ENCODE data around the gene KMT2A. TPM values are rescaled to one million over a fixed set of nuclear protein-coding genes. Genes with fewer than 3 reads are reported as not detected.

KMT2A gene
- total and polyA plus RNA-seq, 12 donors = 4.1 to 44.5 (median 34.6) TPM

DNA sequence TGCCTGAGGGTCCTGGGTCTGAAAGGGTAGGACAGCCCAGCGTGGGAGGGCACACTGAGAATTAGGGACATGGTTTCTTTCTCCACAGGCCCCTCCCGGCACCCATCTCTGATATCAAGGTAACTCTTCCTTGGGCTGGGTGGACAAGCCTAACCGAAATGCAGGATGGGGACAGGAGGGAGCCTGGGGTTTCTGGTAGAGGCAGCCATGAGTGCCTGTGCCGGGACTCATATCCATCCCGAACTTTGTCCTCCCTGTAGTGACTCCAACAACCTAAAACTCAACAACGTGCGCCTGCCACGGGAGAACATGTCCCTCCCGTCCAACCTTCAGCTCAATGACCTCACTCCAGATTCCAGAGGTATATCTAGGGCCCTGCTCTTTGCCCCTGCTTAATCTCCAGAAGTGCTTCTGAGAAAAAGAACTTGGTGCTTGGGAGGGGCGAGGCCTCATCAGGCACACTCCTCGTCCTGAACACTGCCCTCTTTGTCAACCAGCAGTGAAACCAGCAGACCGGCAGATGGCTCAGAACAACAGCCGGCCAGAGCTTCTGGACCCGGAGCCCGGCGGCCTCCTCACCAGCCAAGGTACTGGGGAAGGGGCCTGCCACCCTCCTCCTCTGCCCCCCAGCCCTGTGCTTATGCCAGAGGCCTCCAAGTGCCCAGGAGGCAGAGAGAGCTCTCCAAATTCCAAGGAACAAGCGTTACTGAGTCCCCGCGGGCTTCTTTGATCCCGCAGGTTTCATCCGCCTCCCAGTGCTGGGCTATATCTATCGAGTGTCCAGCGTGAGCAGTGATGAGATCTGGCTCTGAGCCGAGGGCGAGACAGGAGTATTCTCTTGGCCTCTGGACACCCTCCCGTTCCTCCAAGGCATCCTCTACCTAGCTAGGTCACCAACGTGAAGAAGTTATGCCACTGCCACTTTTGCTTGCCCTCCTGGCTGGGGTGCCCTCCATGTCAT, 97.8 kb downstream of the KMT2A start:
- 71 to 78% methylated on average over 27 of the region's 27 CpGs for WGBS, 2 donors
- intact Hi-C loops (cut with DNase I) = loop anchor here in 1 of 10 donors (5.0 kb wide), 1 partner anchor 33 kb away; the partner anchor contains the start of gene IFT46
- TF ChIP-seq, protein P1, sequence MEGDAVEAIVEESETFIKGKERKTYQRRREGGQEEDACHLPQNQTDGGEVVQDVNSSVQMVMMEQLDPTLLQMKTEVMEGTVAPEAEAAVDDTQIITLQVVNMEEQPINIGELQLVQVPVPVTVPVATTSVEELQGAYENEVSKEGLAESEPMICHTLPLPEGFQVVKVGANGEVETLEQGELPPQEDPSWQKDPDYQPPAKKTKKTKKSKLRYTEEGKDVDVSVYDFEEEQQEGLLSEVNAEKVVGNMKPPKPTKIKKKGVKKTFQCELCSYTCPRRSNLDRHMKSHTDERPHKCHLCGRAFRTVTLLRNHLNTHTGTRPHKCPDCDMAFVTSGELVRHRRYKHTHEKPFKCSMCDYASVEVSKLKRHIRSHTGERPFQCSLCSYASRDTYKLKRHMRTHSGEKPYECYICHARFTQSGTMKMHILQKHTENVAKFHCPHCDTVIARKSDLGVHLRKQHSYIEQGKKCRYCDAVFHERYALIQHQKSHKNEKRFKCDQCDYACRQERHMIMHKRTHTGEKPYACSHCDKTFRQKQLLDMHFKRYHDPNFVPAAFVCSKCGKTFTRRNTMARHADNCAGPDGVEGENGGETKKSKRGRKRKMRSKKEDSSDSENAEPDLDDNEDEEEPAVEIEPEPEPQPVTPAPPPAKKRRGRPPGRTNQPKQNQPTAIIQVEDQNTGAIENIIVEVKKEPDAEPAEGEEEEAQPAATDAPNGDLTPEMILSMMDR (IDR thresholded peaks at IDR 0.05) = no peak
- Histone ChIP-seq H3K27me3 (peaks cover 0 to 14% (median 0%) of the 10 kb centered on the region in 7 donors), H3K27ac (no peak overlapping the region), H3K9me3 (no peaks in the 10 kb centered on the region), H3K4me1 (peaks cover 4 to 23% (median 17%) of the 10 kb centered on the region in 9 donors), H3K4me3 (no peak overlapping the region), H3K36me3 (peaks cover 0 to 10% (median 0%) of the 10 kb centered on the region in 9 donors)
- DNase-seq (no peak), ATAC-seq (no peak)

DNA sequence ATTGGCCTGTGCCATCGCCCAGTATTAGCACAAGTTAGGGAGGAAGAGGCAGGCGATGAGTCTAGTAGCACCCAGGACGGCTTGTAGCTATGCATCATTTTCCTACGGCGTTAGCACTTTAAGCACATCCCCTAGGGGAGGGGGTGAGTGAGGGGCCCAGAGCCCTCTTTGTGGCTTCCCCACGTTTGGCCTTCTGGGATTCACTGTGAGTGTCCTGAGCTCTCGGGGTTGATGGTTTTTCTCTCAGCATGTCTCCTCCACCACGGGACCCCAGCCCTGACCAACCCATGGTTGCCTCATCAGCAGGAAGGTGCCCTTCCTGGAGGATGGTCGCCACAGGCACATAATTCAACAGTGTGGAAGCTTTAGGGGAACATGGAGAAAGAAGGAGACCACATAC, 99.0 kb downstream of the KMT2A start:
- 85 to 86% methylated on average over 9 of the region's 9 CpGs for WGBS, 2 donors

DNA sequence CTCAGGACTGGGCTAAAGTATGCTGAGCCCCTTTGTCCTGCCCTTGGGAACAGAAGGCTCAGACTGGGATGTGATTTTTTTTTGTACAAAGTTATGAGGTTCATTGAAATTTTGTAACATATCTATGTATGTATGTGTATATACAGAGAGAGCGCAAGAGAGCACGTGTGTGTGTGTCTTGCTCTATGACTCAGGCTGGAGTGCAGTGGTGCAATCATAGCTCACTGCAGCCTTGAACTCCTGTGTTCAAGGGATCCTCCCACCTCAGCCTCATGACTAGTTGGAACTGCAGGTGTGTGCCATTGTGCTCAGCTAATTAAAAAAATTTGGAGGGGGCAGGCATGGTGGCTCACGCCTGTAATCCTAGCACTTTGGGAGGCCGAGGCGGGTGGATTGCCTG, 100.4 kb downstream of the KMT2A start:
- intact Hi-C loops (cut with DNase I) = no loop called here
- Histone ChIP-seq H3K4me3 (no peak overlapping the region), H3K36me3 (peaks cover 0 to 25% (median 0%) of the 10 kb centered on the region in 9 donors), H3K27ac (no peak overlapping the region), H3K9me3 (no peaks in the 10 kb centered on the region), H3K4me1 (peaks cover 0 to 4% (median under 1%) of the 10 kb centered on the region in 9 donors), H3K27me3 (no peaks in the 10 kb centered on the region)
- 95 to 97% methylated on average over 5 of the region's 5 CpGs for WGBS, 2 donors
- DNase-seq (no peak), ATAC-seq (no peak)
- TF ChIP-seq, protein P1 (IDR thresholded peaks at IDR 0.05) = no peak

More for the DNA sequence above, 99.0 kb downstream of the KMT2A start:
- H3K4me3 ChIP-seq = no peak overlapping the region
- intact Hi-C loops (cut with DNase I) = no loop called here
- peaks cover 0 to 10% (median 0%) of the 10 kb centered on the region in 7 donors for H3K27me3 ChIP-seq
- H3K36me3 ChIP-seq = peaks cover 0 to 10% (median 0%) of the 10 kb centered on the region in 9 donors
- H3K4me1 ChIP-seq = peaks cover 0 to 15% (median 8%) of the 10 kb centered on the region in 9 donors
- DNase-seq (no peak), ATAC-seq (no peak)
- H3K27ac ChIP-seq = no peak overlapping the region
- no peaks in the 10 kb centered on the region for H3K9me3 ChIP-seq
- TF ChIP-seq, protein P1 (IDR thresholded peaks at IDR 0.05) = no peak

DNA sequence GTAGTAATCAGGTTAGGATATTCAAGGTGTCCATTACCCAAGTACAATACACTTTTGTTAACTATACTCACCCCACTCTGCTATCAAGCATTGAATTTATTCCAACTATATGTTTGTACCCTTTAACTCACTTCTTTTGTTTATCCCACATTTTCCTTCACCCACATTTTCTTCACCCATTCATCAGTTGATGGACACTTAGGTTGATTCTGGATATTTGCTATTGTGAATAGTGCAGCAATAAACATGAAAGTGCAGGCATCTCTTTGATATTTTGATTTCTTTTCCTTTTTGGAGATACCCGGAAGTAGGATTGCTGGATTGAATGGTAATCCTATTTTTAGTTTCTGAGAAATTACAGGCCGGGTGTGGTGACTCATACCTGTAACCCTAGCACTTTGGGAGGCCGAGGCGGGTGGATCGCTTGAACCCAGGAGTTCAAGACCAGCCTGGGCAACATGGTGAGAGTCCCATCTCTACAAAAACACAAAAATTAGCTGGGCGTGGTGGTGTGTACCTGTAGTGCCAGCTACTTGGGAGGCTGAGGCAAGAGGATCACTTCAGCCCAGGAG, 101.2 kb downstream of the KMT2A start:
- DNase-seq = no peak
- WGBS, 2 donors = 89 to 92% methylated on average over 6 of the region's 6 CpGs
- Histone ChIP-seq H3K9me3 (no peaks in the 10 kb centered on the region), H3K4me1 (no peaks in the 10 kb centered on the region), H3K27me3 (no peaks in the 10 kb centered on the region), H3K27ac (no peak overlapping the region), H3K4me3 (no peak overlapping the region), H3K36me3 (peaks cover 0 to 33% (median 0%) of the 10 kb centered on the region in 9 donors)
- intact Hi-C loops (cut with DNase I) = no loop called here
- TF ChIP-seq, protein P1 (IDR thresholded peaks at IDR 0.05) = no peak
- no peak for ATAC-seq

All from heart right ventricle (tissue), 16 donors.